Measurements from ENCODE around the gene AREL1.

AREL1 gene

DNA sequence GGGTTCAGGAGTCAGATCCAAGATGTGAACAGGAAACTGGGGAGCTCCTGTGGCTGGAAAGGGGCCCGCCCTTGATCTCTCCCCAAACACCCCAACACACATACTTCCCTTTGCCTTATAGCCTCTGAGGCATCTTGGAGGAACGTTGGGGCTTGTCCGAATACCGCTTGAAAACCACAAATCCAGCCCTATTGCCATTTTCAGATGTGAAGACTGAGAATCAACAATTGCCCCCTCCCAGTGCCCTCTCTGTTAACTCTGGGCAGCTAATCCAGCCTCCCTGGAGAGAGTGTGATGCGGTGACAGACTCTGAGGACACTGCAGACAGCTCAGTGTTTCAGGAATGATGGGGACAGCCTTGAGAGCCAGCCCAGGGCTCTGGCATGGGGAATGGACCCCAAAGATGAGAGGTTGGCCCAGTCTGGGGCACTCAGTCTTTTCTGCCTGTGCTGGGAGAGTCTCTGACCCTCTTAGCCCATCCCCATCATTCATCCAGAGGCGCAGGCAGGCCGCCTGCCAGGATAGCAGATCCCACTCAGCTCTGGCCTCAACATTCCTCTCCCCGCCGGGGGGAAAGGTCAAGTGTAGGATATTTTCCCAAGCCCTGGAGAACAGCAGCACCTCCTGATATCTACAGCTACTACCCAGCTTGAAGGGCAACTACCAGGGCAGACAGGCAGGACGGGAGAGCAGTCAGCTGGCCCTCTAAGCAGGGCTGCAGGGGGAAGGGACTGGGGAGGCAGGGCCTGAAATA is 76.3 kb downstream of the AREL1 start:
- DNase-seq (ENCODE audit: low read depth, low spot score) = no peak

DNA sequence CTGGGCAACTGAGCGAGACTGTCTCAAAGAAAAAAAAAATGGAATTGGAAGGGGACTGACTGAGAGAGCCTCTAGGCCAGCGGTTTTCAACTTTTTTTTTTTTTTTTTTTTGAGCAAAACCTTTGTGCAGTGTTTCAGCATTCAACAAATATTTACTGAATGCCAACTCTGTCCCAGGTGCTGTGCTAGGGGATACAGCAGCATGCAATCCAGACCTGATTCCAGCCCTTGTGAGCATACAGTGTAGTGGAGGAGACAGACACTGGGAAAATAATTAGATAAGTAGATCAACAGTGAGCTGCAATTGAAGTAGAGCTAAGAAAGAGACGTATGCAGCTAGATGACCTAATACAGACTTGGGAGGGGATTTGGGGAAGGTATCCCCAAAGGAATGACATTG is 77.0 kb downstream of the AREL1 start:
- DNase-seq (ENCODE audit: low read depth, low spot score) = no peak

DNA sequence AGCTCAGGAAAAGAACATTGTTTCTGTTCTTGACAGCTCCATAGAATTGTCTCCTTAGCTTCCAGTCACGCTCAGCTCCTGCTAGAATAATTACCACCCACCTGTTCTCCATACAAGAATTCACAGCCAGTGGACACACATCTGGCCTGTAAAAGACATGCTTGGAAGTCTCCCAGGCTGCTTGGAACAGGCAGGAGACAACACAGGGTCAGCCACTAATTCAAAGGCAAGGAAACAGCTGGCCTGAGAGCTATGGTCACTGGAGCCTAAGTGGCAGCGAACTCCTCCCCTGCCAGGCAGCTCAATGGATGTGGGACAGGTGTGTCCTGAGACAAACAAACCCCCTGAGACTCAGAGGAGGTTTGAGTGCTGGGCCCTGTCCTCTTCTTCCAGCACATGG is 77.9 kb downstream of the AREL1 start:
- DNase-seq (ENCODE audit: low read depth, low spot score) = no peak

DNA sequence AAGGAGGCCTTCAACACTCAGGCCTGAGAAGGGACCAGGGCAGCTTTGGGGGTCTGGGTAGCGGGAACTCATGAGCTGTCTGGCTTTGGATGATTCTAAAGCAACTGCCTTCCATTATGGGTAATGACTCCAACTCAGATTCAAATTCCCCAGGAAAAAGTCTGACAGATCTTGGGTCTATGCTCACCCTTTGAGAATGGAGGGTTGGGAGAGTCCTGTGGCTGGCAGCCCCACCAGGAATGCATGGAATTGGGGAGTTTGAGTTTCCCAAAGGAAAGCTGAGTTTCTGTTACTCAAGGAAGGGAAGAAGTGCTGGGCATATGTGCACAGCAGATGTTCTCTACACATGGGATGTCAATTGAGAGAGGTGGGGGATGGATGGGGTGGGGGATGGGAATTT is 78.4 kb downstream of the AREL1 start:
- no peak for DNase-seq (ENCODE audit: low read depth, low spot score)

DNA sequence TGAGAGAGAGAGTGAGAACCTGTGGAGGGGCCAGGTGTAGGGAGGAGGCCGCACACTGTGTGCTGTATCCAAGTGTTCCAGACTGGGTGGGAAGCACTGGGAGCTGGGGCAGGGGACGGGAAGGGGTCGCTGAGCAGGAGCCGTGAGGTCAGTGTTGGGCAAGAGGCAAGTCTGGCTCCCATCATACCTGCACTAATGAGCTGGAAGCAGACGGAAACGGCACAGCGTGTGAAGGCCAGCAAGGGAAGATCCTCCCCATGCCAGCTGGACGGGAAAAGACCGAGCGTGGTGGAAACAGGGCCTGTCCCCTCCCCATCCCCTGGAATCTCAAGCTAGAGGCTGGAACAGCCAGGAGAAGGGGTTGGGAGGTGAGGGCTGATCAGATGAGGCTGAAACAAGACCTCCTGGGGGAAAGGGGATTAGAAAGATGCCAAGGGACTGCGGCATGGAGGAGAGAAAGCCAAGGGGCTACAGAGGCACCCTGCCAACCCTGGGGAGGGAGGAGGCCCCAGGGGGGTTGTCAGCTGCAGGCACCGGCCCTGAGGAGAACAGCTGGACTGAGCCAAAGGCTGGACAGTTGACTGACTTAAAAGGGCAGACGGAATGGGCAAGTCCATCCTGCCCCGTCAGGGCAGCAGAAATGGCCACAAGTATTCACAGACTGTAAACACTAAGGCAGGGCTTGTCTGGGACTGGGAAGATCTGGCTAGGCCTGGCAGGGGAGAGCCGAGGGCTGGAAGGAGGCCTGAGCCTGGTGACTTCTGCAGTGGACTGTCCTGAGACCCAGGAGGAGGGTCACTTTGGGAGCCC is 81.8 kb downstream of the AREL1 start:
- DNase-seq (ENCODE audit: low read depth, low spot score) = no peak

DNA sequence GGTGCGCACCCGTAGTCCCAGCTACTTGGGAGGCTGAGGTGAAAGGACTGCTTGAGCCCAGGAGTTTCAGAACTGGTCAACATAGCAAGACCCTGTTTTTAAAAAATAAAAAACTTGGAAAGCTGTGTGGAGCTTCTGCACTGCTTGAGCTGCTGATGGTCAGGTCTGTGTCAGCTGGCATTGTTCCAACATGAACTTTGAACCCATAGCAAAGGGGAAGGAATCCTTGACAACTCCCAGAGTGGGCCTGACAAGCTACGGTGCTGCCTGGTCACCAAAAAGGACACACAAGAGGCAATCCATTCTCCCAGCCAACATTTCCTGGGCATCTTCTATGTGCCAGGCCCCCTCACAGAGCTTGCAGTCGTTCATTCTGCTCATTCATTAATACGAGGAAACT is 84.5 kb downstream of the AREL1 start:
- no peak for DNase-seq (ENCODE audit: low read depth, low spot score)

DNA sequence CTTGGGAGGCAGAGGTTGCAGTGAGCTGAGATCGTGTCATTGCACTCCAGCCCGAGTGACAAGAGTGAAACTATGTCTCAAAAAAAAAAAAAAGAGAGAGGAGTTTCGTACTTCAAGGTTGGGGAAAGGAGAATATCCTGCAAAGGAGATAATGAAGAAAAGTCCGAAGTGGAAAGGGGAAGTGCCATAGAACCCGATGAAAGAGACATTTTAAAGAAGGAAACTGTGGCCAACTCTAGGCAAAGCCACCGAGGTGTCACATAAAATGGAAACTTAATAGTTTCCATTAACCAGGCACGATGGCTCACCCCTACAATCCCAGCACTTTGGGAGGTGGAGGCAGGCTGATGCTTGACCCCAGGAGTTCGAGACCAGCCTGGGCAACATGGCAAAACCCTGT is 85.8 kb downstream of the AREL1 start:
- DNase-seq (ENCODE audit: low read depth, low spot score) = no peak

DNA sequence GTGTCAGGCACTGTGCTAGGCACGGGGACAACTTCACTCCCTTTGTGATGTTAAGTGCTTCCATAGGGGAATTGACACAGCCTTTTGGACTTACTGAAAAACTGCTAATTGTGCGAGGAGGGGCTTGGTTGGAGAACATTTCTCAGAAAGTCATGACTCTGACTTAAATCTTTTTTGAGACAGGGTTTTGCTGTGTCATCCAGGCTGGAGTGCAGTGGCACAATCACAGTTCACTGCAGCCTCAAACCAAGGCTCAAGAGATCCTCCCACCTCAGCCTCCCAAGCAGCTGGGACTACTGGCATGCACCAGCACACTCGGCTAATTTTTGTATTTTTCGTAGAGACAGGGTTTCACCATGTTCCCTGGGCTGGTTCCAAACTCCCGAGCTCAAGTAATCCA is 90.6 kb downstream of the AREL1 start:
- DNase-seq (ENCODE audit: low read depth, low spot score) = no peak

DNA sequence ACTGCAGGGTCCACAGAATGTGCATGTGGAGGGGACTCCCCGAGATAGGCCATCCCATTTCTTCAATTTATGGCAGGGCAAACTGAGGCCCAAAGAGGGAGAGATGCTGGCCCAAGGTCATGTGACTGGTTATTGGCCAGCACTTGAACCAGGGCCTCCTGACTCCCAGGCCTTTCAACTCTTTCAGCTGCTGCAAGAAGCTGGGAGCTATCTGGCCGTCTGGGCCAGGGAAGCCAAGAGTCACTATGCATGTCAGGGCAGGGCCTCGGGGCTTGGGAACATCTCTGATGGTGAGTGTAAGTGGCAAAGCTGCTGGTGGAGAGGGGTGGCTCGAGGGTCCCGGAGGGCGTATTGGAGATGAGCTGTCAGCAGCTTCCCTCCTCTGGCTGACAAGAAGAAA is 91.3 kb downstream of the AREL1 start:
- no peak for DNase-seq (ENCODE audit: low read depth, low spot score)

DNA sequence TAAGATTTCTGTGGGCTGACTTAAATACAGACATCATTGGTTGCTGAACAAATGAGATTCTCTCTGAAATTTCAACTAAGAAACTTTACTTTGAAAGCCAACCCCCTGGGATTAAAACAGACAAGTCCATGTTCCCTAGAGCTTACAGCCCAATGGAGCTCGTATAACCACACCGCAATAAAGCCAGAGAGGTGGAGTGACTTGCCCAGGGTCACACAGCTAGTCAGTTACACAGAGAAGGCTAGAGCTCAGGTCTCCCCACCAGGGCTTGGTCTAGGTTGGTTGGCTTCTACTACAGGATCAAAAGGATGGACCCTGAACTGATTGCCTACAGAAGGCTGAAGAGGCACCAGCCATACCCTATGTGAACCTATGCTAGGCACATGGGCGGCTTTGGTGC is 92.0 kb downstream of the AREL1 start:
- DNase-seq (ENCODE audit: low read depth, low spot score) = no peak

DNA sequence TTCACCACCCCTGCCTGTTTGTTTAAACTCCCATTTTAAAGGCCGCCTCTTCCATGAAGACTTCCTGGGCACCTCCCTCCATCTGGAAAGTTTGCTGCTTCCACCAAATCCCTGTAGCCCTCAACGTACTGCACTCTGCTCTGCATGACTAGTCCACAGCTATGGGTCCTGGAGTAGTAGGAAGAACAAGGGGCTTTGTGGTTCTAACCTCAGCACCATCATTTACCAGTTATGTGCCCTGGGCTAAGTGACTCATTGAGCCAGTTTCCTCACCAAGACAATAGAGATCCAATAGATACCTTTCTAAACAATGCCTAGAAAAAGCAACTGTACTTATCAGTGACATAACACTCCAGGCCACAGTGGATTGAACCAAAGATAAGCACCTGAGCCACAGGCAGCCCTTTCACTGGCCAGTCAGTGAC is 92.4 kb downstream of the AREL1 start:
- no peak for DNase-seq (ENCODE audit: low read depth, low spot score)

DNA sequence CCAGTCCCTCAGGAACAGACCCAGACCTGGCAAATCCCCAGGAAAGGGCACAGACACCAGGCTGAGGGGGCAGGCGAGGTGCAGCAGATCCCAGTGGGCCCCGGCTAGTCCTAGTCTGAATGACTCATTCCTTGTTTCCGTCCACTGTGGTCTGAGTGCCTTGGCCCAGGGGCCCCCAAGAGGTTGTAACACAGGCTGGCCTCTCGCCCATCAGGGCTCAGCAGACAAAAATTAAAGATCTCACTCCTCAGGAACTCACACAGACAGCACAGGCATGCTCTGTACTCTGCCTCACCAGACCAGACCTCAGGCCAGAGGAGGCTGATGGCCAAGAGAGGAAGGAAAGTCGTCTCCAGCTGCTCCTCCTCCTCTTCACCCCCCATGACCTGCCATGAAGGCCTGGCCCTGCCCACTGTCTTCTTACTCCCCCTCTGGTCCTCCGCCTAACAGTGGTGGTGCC is 93.2 kb downstream of the AREL1 start:
- no peak for DNase-seq (ENCODE audit: low read depth, low spot score)

DNA sequence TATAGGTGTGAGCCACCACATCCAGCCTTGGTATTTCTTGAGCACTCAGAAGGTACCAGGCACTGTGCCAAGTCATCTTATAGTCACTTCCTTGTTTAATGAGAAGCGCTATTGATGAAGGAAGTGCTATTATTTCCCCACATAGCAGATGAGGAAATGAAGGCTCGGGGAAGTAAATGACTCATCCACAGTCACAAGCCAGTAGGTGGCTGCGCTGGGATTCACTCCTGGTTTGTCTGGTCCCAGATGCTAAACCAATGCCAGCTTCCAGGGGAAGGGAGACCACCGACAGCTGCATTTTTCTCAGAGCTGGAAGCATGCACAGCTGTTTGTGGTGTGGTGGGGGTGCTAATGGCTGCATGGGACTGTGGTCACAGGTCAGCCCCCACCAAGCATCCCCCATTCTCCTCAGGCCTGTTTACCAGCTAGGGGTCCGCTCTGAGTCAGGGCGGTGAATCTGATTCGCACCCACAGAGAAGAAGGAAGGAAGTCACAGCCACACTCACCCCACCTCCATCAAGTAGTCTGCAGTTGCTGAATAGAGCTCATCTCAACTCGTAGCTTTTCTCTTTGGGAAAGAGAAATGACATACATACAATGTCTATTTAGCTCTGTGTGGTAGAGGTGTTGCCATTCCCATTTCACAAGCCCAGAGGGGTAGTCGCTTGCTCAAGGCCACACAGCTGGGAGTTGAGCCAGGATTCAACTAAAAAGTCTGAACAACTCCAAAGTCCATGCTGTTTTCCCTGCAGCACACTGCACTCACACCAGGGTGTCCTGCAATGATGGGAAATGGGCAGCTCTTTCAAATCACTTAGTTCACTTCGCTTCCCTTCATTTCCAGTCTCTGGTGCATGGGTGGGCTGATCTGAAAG is 94.6 kb downstream of the AREL1 start:
- no peak for DNase-seq (ENCODE audit: low read depth, low spot score)

DNA sequence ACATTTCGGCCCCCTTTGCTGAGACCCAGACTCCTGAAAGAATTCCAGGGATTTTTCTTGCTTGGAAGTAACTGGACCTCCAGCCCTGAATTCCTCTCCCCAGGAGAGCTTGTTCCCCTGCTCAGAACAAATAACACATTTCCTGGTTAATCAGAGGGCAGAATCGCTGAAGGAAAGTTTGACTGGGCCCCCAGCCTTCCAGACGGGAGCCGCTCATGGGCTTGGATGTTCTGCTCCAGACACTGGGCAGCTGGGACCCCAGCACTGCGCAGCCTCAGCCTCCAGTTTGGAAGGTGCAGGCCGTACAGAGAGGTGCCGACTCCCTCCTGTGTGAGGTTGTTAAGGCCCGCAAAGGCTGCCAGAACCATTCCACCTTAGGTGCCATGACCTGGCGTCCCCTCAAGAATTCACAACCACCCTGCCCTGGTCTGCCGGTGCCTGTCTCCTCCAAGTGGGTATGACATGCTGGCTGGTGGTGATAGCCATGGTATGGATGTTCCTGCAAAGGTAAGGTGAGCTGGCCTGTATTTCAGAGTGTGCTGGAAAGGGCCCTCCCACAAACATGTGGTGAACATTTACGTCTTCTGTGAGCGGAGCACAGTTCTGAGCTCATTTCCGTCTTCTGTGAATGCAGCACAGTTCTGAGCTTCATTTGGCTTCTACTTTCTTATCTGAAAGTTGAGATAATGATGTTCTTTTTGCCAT is 95.7 kb downstream of the AREL1 start:
- no peak for DNase-seq (ENCODE audit: low read depth, low spot score)

DNA sequence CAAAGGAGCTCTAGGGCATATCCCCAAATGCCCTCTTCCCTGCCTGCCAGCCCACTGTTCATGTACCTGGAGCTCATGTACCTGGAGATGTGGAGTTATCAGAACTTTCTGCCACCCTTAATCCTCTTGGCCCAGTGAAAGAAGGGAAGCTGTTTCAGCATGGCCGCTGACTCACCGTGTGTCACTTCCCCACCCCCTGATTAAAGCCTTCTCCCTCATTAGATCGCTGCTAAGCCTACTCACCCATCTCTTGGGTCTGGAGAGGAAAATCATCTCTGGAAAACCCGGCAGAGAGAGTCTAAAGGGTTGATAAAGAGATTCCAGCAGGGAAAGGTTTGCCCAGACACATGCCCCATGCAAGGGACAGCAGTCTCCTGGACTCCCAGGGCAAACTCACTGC is 96.4 kb downstream of the AREL1 start:
- DNase-seq (ENCODE audit: low read depth, low spot score) = no peak

DNA sequence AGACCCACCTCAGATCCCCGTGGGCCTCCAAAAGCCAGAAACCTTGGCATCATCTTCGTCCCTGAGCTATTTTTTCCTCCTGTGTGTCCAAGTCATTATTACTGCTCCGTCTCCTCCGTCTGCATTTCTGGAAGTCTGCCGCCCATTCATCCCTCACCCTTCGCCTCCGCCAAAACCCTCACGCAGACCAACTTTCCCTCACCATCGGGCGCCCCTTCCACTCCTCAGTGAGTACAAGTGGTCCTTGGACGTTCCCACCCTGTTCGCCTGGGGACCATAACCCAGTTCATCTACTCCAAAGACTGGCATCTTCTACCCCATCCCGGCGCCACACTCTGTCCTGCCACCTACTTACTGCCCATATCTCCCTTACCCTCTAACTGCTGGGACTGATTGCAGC is 97.1 kb downstream of the AREL1 start:
- DNase-seq (ENCODE audit: low read depth, low spot score) = no peak

DNA sequence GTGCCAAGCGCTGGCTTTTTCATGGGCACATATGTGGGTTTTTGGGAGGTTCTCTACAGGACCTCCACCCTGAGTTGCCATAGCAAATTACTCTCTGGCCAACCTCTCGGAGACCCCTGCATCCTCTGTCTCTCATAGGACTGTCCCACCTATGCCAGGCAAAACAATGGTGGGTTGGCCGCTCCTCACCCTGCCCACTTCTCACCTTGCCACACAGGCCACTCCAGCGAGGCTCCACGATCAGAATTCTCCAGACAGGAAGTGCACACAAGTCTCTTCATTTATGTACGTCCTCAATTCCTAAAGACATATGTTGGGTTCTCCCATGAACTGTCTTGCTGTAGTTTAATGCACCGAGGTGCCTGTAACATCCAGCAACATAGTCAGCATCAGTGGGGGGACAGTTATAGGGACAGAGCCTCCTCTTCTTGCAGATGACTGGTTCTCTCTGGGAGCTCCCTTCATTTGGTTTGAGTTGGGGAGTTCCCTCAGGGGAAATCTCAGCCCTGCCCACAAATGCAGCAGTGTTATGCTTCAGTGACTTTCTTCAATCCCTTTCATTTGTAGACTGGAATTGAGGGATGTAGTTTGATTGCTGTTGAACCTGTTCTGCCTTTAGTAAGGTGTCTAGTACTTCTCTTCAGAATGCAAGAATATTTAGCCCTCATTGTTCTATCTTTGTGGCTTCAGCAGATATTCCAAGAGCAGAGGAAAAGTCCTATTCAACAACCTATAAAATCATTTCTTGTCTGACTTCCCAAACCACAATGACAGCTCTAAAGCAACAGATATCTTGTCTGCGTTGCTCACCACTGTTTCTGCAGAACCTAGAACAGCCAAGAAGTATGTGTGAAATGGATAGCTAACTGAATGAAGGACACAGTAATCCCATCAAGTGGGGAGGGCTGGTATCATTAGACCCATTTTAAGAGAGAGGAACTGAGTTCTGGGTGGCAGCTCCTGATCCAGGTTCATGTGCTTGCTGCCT is 98.1 kb downstream of the AREL1 start:
- DNase-seq (ENCODE audit: low read depth, low spot score) = no peak

DNA sequence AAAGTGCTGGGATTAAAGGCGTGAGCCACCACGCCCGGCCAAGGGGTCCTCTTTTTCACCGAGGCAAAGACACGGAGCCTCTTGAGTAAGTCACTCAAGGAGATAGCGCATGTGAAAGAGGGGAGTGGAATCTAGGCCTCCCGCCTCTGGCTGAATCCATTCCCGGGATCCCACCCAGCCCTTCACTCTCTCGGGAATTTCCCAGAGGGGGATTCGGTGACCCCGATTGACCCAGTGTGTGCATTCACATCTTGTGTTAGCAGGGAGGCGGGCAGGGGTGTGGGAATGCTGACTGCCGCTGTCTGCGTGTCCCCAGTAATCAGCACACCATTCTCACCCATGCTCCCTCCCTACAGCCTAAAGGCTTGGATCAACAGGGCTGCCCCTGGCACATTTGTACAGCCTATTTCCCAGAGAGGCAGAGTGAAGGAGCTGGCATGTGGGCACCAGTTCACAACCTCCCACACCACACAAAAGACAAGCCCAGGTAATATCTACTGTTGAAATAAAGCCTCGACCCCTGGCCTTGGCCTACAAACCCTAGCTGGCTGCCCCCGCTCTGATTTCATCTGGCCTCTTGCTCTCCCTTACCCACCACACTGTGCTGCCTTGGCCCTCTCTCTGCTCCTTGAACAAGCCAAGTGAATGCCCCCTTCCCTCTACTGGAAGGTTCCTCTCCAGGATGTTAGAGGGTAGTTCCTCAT is 99.5 kb downstream of the AREL1 start:
- no peak for DNase-seq (ENCODE audit: low read depth, low spot score)

DNA sequence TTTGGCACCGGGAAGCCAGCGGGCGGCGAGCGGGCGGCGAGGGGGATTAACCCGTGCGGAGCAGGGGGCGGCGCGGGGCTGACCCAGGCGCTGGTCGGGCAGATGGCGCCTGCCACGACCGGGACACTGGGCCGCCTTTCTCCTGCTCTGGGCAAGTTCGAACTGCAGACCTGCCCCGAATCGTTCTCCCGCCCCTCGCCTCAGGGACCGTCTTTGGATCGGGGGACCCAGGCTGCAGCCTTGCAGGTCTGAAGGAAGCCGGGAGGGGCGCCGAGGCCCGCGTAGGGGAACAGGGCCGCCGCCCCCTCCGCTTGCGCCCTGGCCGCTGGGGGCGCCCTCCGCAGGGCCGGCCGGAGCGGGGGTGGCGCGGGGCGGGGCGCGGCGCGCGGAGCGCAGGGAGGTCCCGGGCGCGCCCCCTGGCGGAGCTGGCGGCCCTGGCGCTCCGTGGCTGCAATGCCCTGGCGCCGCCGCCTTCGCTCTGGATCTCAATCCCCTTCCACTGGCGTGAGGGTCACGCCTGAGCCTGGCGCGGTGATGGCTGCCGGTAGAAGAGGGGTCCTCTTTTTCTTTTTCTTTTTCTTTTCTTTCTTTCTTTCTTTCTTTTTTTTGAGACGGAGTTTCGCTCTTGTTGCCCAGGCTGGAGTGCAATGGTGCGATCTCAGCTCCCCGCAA is 100.4 kb downstream of the AREL1 start:
- no peak for DNase-seq (ENCODE audit: low read depth, low spot score)

All from smooth muscle cell of the brain vasculature (primary cell).